ENCODE measurements around the gene RCCD1. TPM values are rescaled to one million over a fixed set of nuclear protein-coding genes. Genes with fewer than 3 reads are reported as not detected.

Gene RCCD1
- total RNA-seq, 1 experiment from 2014 or later: 38.5 TPM

- TF ChIP-seq, protein P1, sequence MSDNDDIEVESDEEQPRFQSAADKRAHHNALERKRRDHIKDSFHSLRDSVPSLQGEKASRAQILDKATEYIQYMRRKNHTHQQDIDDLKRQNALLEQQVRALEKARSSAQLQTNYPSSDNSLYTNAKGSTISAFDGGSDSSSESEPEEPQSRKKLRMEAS (IDR thresholded peaks at IDR 0.05): no peak
- TF ChIP-seq POLR2AphosphoS5 (IDR thresholded peaks at IDR 0.05; ENCODE audit: low read depth, low read length) (no peak), REST (IDR thresholded peaks at IDR 0.05; ENCODE audit: low read depth) (no peak), JUND (IDR thresholded peaks at IDR 0.05) (no peak)
- TF ChIP-seq, protein P2, sequence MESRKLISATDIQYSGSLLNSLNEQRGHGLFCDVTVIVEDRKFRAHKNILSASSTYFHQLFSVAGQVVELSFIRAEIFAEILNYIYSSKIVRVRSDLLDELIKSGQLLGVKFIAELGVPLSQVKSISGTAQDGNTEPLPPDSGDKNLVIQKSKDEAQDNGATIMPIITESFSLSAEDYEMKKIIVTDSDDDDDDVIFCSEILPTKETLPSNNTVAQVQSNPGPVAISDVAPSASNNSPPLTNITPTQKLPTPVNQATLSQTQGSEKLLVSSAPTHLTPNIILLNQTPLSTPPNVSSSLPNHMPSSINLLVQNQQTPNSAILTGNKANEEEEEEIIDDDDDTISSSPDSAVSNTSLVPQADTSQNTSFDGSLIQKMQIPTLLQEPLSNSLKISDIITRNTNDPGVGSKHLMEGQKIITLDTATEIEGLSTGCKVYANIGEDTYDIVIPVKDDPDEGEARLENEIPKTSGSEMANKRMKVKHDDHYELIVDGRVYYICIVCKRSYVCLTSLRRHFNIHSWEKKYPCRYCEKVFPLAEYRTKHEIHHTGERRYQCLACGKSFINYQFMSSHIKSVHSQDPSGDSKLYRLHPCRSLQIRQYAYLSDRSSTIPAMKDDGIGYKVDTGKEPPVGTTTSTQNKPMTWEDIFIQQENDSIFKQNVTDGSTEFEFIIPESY (IDR thresholded peaks at IDR 0.05; ENCODE audit: extremely low read depth, insufficient replicate concordance, low read length): no peak
These were observed 19.5 kb downstream of the RCCD1 start (continued) for GRCh38 chr15:90974216-90974615.

DNA sequence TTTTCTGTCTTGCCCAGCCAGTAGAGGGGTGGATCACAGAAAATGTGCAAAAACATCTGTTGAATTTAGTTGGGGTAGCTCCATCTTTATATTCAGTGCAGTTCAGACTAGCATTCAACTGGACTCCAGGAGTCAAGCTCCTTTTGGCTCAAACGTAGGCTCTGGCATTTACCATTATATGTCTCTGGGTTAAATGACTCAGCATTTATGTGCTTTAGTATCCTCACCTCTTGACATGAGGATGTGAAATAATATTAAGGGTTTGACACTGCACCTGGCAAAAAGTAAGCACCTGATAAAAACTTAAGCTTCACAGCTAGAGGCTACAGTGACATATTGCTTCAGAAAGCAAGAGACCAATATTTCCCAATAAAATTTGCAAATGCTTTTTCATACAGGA is 24.9 kb downstream of the RCCD1 start:
- no peak overlapping the region for H2AFZ ChIP-seq (ENCODE audit: low read depth, low read length, poor library complexity, severe bottlenecking)
- no peaks in the 10 kb centered on the region for H3K9me2 ChIP-seq (ENCODE audit: insufficient read depth)
- DNase-seq (ENCODE audit: low read depth, low spot score): no peak
- intact Hi-C loops (cut with micrococcal nuclease): no loop called here
- no TSS peak for BruUV-seq (replicated peaks)
- H3K4me3 ChIP-seq (replicated peaks in 1 of 2; ENCODE audit: low read depth in 1 of 2, low read length in 2 of 2): no peak overlapping the region
- ChIA-PET CTCF (no interaction called here), POLR2A (no interaction called here), RAD21 (ENCODE audit: low non-redundant PET in 1 of 2, low total read pairs in 2 of 2, uncharacterized antibody in 2 of 2, unreplicated experiment in 2 of 2) (no interaction called here)
- H4K20me1 ChIP-seq (ENCODE audit: insufficient read depth): no peaks in the 10 kb centered on the region
- H3K9me3 ChIP-seq (ENCODE audit: control insufficient read depth in 1 of 2, insufficient read depth in 1 of 2, low read depth in 1 of 2, low read length in 2 of 2): no peaks in the 10 kb centered on the region
- TF ChIP-seq, protein P2 (IDR thresholded peaks at IDR 0.05; ENCODE audit: extremely low read depth, insufficient replicate concordance, low read length): no peak
- TF ChIP-seq ATF3 (IDR thresholded peaks at IDR 0.05): no peak
- no peak for TF ChIP-seq FOSL1 (IDR thresholded peaks at IDR 0.05; ENCODE audit: low read depth)
- TF ChIP-seq RAD21 (IDR thresholded peaks at IDR 0.05; ENCODE audit: low read depth): no peak
- no peak for ATAC-seq
- peaks cover 51% of the 10 kb centered on the region for H3K79me2 ChIP-seq (ENCODE audit: insufficient read depth, low read length)
- peak overlapping the region; percentile 28; the same call in 1 of the 2 replicates for H3K27ac ChIP-seq (ENCODE audit: low read depth, low read length)
- H3K27me3 ChIP-seq (ENCODE audit: insufficient read depth, low read length): no peaks in the 10 kb centered on the region
- no peak overlapping the region for H3K9ac ChIP-seq (ENCODE audit: low read length)
- H3K4me1 ChIP-seq (ENCODE audit: control insufficient read depth in 1 of 2, insufficient read depth in 2 of 2, low read length in 2 of 2): no peaks in the 10 kb centered on the region
- no peak overlapping the region for H3K4me2 ChIP-seq (ENCODE audit: low read length)
- peaks cover 66 to 87% of the 10 kb centered on the region in 2 experiments for H3K36me3 ChIP-seq (ENCODE audit: control insufficient read depth in 1 of 2, insufficient read depth in 2 of 2, low read length in 2 of 2)
